Stimulated activated CD4-positive, alpha-beta T cell treated with anti-CD3 and anti-CD28 coated beads, Interleukin-2, amount 100 ng/mL, for 48 hours (primary cell): ENCODE data around the gene TMEM212.

Experiments
- DNase-seq, 2 donors: peaks; one replicate each; pipeline ENCODE4 v3.0.0-alpha.2; 2020

TMEM212 gene

GRCh38 chr3:171862392-171862791 lies 19.2 kb downstream of the TMEM212 start:
- no peak for DNase-seq

GRCh38 chr3:171862993-171863521 lies 19.9 kb downstream of the TMEM212 start:
- no peak for DNase-seq

GRCh38 chr3:171863920-171864319 lies 20.8 kb downstream of the TMEM212 start:
- no peak for DNase-seq

- no peak for DNase-seq
Observed at GRCh38 chr3:171865191-171865865, 22.2 kb downstream of the TMEM212 start.

GRCh38 chr3:171867981-171868380 lies 24.8 kb downstream of the TMEM212 start:
- no peak for DNase-seq

GRCh38 chr3:171871392-171872274 lies 28.5 kb downstream of the TMEM212 start:
- DNase-seq, result no peak

- DNase-seq, result no peak
Observed at GRCh38 chr3:171873580-171873979, 30.4 kb downstream of the TMEM212 start.

GRCh38 chr3:171874251-171874681 lies 31.1 kb downstream of the TMEM212 start:
- DNase-seq, result no peak

GRCh38 chr3:171874879-171875278 lies 31.7 kb downstream of the TMEM212 start:
- DNase-seq, result no peak

- no peak for DNase-seq
Observed at GRCh38 chr3:171875923-171876412, 32.8 kb downstream of the TMEM212 start.

GRCh38 chr3:171876680-171877147 lies 33.6 kb downstream of the TMEM212 start:
- DNase-seq, result no peak

GRCh38 chr3:171878461-171879225 lies 35.5 kb downstream of the TMEM212 start:
- no peak for DNase-seq

GRCh38 chr3:171879472-171879871 lies 36.3 kb downstream of the TMEM212 start:
- DNase-seq, result no peak

- no peak for DNase-seq
Observed at GRCh38 chr3:171880101-171880870, 37.1 kb downstream of the TMEM212 start.

GRCh38 chr3:171881251-171881650 lies 38.1 kb downstream of the TMEM212 start:
- no peak for DNase-seq

- no peak for DNase-seq
Observed at GRCh38 chr3:171883257-171883892, 40.2 kb downstream of the TMEM212 start.

- no peak for DNase-seq
Observed at GRCh38 chr3:171883893-171884279, 40.7 kb downstream of the TMEM212 start.

GRCh38 chr3:171888466-171888865 lies 45.3 kb downstream of the TMEM212 start:
- DNase-seq, result no peak

GRCh38 chr3:171890398-171890797 lies 47.2 kb downstream of the TMEM212 start:
- no peak for DNase-seq

- DNase-seq, result no peak
Observed at GRCh38 chr3:171892457-171892856, 49.3 kb downstream of the TMEM212 start.

GRCh38 chr3:171895291-171895690 lies 52.1 kb downstream of the TMEM212 start:
- no peak for DNase-seq
